ENCODE data around the gene AMDHD2.

Gene AMDHD2

GRCh38 chr16:2530629-2531318, 10.6 kb downstream of the AMDHD2 start (continued):
- TF ChIP-seq ZFP37 (tag by site-specific recombination; IDR thresholded peaks at IDR 0.05) = no peak

DNA sequence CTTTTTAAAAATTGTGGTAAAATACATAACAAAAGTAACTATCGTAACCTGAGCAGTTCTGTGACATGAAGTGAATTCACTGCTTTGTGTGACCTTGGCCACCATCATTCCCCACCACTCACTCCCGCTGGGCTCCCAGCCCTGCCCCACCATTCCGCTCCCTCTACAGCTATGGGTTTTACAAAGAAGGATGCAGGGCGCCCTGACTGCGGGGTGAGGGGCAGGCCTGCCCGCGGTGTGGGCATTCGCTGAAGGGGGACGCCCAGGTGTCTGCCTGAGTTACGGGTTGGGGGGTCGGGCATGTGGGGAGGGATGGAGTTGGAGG, 11.2 kb downstream of the AMDHD2 start, which contains the start of gene CEMP1:
Gene CEMP1, minus strand, starts transcription at position 38 of the 325 bp plus-strand sequence. CDS start 335 bp downstream, outside the sequence.
- no peaks in the 10 kb centered on the region for H3K9me3 ChIP-seq (ENCODE audit: control insufficient read depth, insufficient read depth, low read depth, low read length)
- peaks cover 3% of the 10 kb centered on the region; the same call in 1 of the 2 replicates for H3K4me1 ChIP-seq (ENCODE audit: control insufficient read depth, insufficient read depth, low read length)
- ChIA-PET POLR2A (interaction anchor here (0.6 to 3.6 kb wide), 3 partner anchors 11 to 376 kb away, joined by 3 to 25 read pairs (median 3); partner anchors contain the start of genes AMDHD2 and TRAF7), CTCF (interaction anchor here (0.6 to 1.1 kb wide), 2 partner anchors 30 to 390 kb away, joined by 3 to 4 read pairs; no protein-coding TSS in a partner anchor)
- peaks cover 0 to 46% of the 10 kb centered on the region in 2 experiments; a peak in 1 of 3 replicates for H3K36me3 ChIP-seq (ENCODE audit: control insufficient read depth in 2 of 2, insufficient read depth in 1 of 2, low read length in 2 of 2)
- no peak for TF ChIP-seq ZNF529 (tag by site-specific recombination; IDR thresholded peaks at IDR 0.05; ENCODE audit: insufficient replicate concordance)
- 0 out of 2 replicates have a peak, but pooled peaks have one; percentile 21 for TF ChIP-seq ZBTB48 (tag by site-specific recombination; IDR thresholded peaks at IDR 0.05)
- TF ChIP-seq ZNF16 (tag by site-specific recombination; IDR thresholded peaks at IDR 0.05; ENCODE audit: low read depth) = no peak
- TF ChIP-seq ZNF23 (tag by site-specific recombination; IDR thresholded peaks at IDR 0.05; ENCODE audit: borderline replicate concordance) = no peak
- TF ChIP-seq, protein P1, sequence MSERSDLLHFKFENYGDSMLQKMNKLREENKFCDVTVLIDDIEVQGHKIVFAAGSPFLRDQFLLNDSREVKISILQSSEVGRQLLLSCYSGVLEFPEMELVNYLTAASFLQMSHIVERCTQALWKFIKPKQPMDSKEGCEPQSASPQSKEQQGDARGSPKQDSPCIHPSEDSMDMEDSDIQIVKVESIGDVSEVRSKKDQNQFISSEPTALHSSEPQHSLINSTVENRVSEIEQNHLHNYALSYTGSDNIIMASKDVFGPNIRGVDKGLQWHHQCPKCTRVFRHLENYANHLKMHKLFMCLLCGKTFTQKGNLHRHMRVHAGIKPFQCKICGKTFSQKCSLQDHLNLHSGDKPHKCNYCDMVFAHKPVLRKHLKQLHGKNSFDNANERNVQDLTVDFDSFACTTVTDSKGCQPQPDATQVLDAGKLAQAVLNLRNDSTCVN (tag by site-specific recombination; optimal IDR thresholded peaks at IDR 0.05) = no peak
- no peak for TF ChIP-seq ZNF600 (tag by site-specific recombination; IDR thresholded peaks at IDR 0.05)
- no peak for TF ChIP-seq ZNF560 (tag by site-specific recombination; IDR thresholded peaks at IDR 0.05; ENCODE audit: borderline replicate concordance)
- no peak for TF ChIP-seq ZNF121 (tag by site-specific recombination; IDR thresholded peaks at IDR 0.05)
- TF ChIP-seq ZNF146 (tag by site-specific recombination; IDR thresholded peaks at IDR 0.05) = no peak
- H3K27ac ChIP-seq (ENCODE audit: extremely low read depth, low read depth, low read length) = peak within 1 kb of the TSS; percentile 28; the same call in 1 of the 2 replicates
- H3K4me3 ChIP-seq (ENCODE audit: low read depth, low read length) = peak within 1 kb of the TSS; percentile 44

DNA sequence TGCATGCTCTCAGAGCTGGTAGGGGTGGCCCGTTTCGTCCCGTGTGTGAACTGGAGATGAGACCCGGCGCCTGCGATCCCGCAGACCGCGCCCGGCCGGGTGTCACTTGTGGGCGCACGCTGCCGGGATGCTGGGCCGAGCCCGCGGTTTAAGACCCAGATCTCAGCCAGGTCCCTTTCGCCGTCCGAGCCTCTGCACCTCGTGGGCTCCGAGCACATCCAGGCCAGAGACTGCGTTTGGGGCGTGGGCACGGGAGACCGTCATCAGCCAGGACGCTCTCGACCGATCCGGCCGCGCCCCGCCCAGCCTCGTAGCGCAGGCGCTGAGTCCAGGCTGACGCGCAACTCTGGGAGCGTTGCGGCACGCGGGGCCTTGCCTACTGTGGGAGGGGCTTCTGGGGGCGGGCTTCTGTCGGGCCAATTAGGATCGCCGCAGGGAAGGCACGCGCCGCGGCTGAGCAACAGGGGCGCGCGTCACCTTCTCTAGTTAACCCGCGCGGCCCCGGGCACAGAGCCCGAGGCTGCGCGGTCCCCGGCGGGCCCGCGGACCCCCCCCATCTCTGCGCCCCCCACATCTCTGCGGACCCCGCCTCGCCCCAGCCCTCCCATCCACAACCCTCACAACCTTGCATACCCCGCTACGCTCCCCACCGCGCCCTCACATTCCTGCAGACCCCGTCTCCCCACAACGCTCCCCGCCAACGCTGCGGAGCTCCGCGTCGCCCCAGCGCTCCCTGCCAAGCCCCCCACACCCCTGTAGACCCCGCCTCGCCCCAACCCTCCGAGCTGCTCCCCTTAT, 11.7 kb downstream of the AMDHD2 start:
- Histone ChIP-seq H3K27ac (ENCODE audit: extremely low read depth, low read depth, low read length) (peak overlapping the region; percentile 28; the same call in 1 of the 2 replicates), H3K4me1 (ENCODE audit: control insufficient read depth, insufficient read depth, low read length) (peaks cover 3% of the 10 kb centered on the region; the same call in 1 of the 2 replicates), H3K9me3 (ENCODE audit: control insufficient read depth, insufficient read depth, low read depth, low read length) (no peaks in the 10 kb centered on the region), H3K4me3 (ENCODE audit: low read depth, low read length) (peak overlapping the region; percentile 44), H3K36me3 (ENCODE audit: control insufficient read depth in 2 of 2, insufficient read depth in 1 of 2, low read length in 2 of 2) (peaks cover 0 to 41% of the 10 kb centered on the region in 2 experiments; a peak in 1 of 3 replicates)
- ChIA-PET POLR2A (interaction anchor here (0.8 to 3.6 kb wide), 6 partner anchors 12 to 377 kb away, joined by 3 to 25 read pairs (median 3); partner anchors contain the start of genes AMDHD2, DNASE1L2, TBC1D24 and TRAF7), CTCF (no interaction called here)
- TF ChIP-seq SP2 (tag by site-specific recombination; IDR thresholded peaks at IDR 0.05) = peak; percentile 96
- no peak for TF ChIP-seq HOXC10 (CRISPR knock-in tag; IDR thresholded peaks at IDR 0.05)
- no peak for TF ChIP-seq ZNF670 (tag by site-specific recombination; IDR thresholded peaks at IDR 0.05; ENCODE audit: low read depth)
- TF ChIP-seq ZNF398 (tag by site-specific recombination; IDR thresholded peaks at IDR 0.05) = peak; percentile 69
- peak; percentile 69 for TF ChIP-seq FEZF1 (tag by site-specific recombination; IDR thresholded peaks at IDR 0.05)
- peak; percentile 97 for TF ChIP-seq KLF10 (tag by site-specific recombination; IDR thresholded peaks at IDR 0.05)
- peak; percentile 59 for TF ChIP-seq ZNF629 (tag by site-specific recombination; IDR thresholded peaks at IDR 0.05)
- no peak for TF ChIP-seq ZNF140 (tag by site-specific recombination; IDR thresholded peaks at IDR 0.05)
- peak; percentile 93 for TF ChIP-seq ZBTB8A (tag by site-specific recombination; IDR thresholded peaks at IDR 0.05)
- TF ChIP-seq ZNF341 (tag by site-specific recombination; IDR thresholded peaks at IDR 0.05; ENCODE audit: low read depth) = peak; percentile 66
- TF ChIP-seq ZNF37A (tag by site-specific recombination; IDR thresholded peaks at IDR 0.05) = no peak
- peak; percentile 75; the same call in 1 of the 2 replicates for TF ChIP-seq KLF1 (tag by site-specific recombination; IDR thresholded peaks at IDR 0.05)
- peak; percentile 34; the same call in 1 of the 2 replicates for TF ChIP-seq IKZF3 (tag by site-specific recombination; IDR thresholded peaks at IDR 0.05)
- TF ChIP-seq, protein P2, sequence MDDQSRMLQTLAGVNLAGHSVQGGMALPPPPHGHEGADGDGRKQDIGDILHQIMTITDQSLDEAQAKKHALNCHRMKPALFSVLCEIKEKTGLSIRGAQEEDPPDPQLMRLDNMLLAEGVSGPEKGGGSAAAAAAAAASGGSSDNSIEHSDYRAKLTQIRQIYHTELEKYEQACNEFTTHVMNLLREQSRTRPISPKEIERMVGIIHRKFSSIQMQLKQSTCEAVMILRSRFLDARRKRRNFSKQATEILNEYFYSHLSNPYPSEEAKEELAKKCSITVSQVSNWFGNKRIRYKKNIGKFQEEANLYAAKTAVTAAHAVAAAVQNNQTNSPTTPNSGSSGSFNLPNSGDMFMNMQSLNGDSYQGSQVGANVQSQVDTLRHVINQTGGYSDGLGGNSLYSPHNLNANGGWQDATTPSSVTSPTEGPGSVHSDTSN (CRISPR knock-in tag; IDR thresholded peaks at IDR 0.05) = peak; percentile 41; the same call in 1 of the 2 replicates
- no peak for TF ChIP-seq ZNF112 (tag by site-specific recombination; IDR thresholded peaks at IDR 0.05)
- TF ChIP-seq OSR2 (tag by site-specific recombination; IDR thresholded peaks at IDR 0.05) = no peak; the same call in 1 of the 2 replicates
